Esophagus squamous epithelium (tissue), 4 donors: ENCODE measurements around the gene VPS37D.

Source experiments
- POLR2A ChIP-seq, 4 donors: fragments of 450-650 bp; IDR thresholded peaks; one replicate each; pipeline ENCODE4 v1.6.1; 2017; ENCODE audit warnings: antibody characterized with exemption in 4 of 4, mild to moderate bottlenecking in 4 of 4, moderate library complexity in 3 of 4
- TF ChIP-seq, protein P1 (sequence below), 6 experiments: fragments of 450-650 bp in 4 of 6; fragments of 200-600 bp in 2 of 6; sonication (generic) in 2 of 6; IDR thresholded peaks; one replicate each; pipeline ENCODE4 v1.5.1; 2016 to 2019; ENCODE audit warnings: antibody characterized with exemption in 6 of 6, mild to moderate bottlenecking in 4 of 6, moderate library complexity in 4 of 6

DNA sequence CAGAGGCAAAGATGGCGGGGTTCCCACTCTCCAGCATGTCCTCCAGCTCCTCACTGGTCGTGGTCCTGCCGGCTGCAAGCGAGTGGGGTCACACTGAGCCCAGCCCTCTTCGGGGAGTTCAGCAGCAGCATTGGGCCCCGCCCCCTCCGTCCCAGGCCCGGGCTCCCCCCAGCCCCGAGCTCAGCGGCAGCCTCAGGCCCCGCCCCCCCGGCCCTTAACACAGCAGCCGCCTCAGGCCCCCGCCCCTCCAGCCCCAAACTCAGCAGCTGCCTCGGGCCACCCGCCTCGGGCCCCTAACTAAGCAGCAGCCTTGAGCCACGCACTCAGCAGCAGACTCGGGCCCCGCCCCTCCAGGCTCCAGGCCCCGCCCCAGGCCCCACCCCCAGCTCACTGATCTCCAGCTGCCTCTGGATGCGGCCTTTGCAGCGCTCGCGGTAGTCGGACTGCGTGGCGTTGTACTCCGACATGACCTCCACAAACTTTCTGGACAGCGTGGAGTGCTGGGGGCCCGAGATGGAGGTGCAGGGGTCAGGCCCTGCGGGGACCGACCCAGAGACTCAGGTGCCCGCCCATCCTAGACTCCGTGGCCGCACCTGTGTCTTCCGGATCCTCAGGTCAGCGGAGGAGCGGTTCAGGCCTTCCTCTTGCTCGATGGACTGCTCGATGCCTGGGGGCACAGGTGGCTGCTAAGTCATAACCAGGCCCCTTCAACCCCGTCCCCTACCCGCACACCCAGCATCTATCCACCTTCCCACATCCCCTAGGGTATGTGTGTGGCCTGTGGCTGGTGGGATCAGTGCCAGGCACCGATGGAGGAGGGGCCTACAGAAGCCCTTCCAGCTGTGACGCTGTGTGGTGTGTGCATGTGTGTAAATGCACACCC, 36.4 kb downstream of the VPS37D start:
- TF ChIP-seq, protein P1, sequence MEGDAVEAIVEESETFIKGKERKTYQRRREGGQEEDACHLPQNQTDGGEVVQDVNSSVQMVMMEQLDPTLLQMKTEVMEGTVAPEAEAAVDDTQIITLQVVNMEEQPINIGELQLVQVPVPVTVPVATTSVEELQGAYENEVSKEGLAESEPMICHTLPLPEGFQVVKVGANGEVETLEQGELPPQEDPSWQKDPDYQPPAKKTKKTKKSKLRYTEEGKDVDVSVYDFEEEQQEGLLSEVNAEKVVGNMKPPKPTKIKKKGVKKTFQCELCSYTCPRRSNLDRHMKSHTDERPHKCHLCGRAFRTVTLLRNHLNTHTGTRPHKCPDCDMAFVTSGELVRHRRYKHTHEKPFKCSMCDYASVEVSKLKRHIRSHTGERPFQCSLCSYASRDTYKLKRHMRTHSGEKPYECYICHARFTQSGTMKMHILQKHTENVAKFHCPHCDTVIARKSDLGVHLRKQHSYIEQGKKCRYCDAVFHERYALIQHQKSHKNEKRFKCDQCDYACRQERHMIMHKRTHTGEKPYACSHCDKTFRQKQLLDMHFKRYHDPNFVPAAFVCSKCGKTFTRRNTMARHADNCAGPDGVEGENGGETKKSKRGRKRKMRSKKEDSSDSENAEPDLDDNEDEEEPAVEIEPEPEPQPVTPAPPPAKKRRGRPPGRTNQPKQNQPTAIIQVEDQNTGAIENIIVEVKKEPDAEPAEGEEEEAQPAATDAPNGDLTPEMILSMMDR (IDR thresholded peaks at IDR 0.05): no peak
- TF ChIP-seq POLR2A (IDR thresholded peaks at IDR 0.05): no peak
